Uterus (tissue), 4 donors: ENCODE measurements around the gene ABLIM2. TPM values are rescaled to one million over a fixed set of nuclear protein-coding genes. Genes with fewer than 3 reads are reported as not detected.

ENCODE experiments used
- DNase-seq, 2 donors: peaks; one replicate each; pipeline ENCODE4 v3.0.0-alpha.2; 2019 to 2020
- H3K27ac ChIP-seq, 2 donors: fragments of 200-600 bp; sonication (generic); 1 replicate in 1 of 2; 2 replicates in 1 of 2; pipeline ENCODE4 v1.5.1; 2016 to 2018
- H3K27me3 ChIP-seq, 2 donors: fragments of 200-600 bp; sonication (generic); one replicate each; pipeline ENCODE4 v1.5.1; 2018 to 2019; ENCODE audit warnings: control low read depth in 1 of 2
- H3K36me3 ChIP-seq, 2 donors: fragments of 200-600 bp; sonication (generic); one replicate each; pipeline ENCODE4 v1.5.1; 2019; ENCODE audit warnings: control low read depth in 1 of 2
- H3K4me1 ChIP-seq, 2 donors: fragments of 200-600 bp; sonication (generic); one replicate each; pipeline ENCODE4 v1.5.1; 2018 to 2019; ENCODE audit warnings: control low read depth in 1 of 2
- H3K4me3 ChIP-seq, 2 donors: fragments of 200-600 bp; sonication (generic); 1 replicate in 1 of 2; 2 replicates in 1 of 2; pipeline ENCODE4 v1.5.1; 2018 to 2019; ENCODE audit warnings: mild to moderate bottlenecking in 1 of 2
- H3K9me3 ChIP-seq, 2 donors: fragments of 200-600 bp; sonication (generic); one replicate each; pipeline ENCODE4 v1.5.1; 2019; ENCODE audit warnings: control low read depth in 1 of 2
- POLR2A ChIP-seq, 2 donors: fragments of 450-650 bp; IDR thresholded peaks; one replicate each; pipeline ENCODE4 v1.6.1; 2016; ENCODE audit warnings: antibody characterized with exemption in 2 of 2, mild to moderate bottlenecking in 1 of 2, moderate library complexity in 1 of 2
- intact Hi-C: fragments of 100-400 bp; cut with DNase I; formaldehyde crosslinking; loops from one replicate; pipeline ENCODE4 v1.15.1; 2023; ENCODE audit warnings: low total_unique reads
- total RNA-seq, 4 donors: library from RNA; depleted of rRNA in 3 of 4; stranded (reverse); fragments of >200 nt in 3 of 4; gene quantifications; one replicate each; pipeline versions ENCODE4 v1.1.0 to v1.2.4, GENCODE V29; 2014 to 2023
- TF ChIP-seq, protein P1 (sequence below), 4 experiments: fragments of 200-600 bp in 2 of 4; fragments of 450-650 bp in 2 of 4; sonication (generic) in 2 of 4; IDR thresholded peaks; one replicate each; pipeline ENCODE4 v1.5.1; 2016 to 2019; ENCODE audit warnings: antibody characterized with exemption in 4 of 4, mild to moderate bottlenecking in 2 of 4, moderate library complexity in 1 of 4
- donor health status: DM: yes; HTN: yes; CAD: no.

ABLIM2 gene
- total RNA-seq, 4 donors from 2014 or later = 0.77 to 6.0 (median 1.5) TPM

DNA sequence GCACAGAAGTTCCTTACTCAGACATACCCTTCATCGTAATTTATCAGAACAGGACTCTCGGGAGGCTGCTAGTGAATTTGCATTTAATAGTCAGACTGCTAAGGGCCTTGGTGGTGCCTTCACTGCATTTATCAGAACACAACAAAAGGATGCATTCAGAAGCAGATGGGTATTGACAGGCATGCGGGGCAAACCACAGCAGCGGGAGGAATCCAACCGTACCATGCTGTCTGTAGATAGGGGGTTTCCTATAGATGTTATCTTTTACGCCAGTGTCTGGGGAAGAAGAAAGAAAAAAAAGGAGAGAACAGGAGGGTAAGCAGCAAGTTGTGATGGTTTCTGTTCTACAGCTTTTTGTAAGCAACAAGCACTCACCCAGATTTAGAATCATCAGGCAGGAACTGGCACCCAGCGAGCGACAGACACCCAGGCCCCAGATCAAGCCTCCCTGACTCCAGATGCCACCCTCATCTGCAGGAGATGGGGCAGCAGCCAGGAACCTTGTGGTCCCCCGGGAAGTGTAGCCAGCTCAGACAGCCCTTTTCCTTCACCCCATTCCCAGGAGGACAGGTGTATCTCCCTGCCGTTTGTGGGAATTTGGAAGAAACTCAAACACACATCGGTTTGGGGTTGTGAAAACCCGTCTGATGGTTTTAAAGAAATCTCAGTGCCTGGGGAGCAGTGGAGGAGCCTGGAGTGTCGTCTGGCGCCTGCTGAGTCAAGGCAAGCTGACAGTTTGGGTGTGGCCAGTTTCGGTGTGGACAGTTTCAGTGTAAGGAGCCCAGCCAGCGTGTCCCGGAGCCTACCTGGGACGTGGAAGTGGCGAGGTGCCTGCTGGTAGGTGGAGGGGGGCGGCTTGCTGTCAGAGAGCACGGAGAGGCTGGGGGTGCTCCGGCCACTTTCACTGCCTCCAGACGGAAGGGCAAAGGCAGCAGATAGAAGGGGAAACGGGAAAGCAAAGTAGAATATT lies 138.9 kb downstream of the ABLIM2 start:
- no peak for DNase-seq
- TF ChIP-seq, protein P1, sequence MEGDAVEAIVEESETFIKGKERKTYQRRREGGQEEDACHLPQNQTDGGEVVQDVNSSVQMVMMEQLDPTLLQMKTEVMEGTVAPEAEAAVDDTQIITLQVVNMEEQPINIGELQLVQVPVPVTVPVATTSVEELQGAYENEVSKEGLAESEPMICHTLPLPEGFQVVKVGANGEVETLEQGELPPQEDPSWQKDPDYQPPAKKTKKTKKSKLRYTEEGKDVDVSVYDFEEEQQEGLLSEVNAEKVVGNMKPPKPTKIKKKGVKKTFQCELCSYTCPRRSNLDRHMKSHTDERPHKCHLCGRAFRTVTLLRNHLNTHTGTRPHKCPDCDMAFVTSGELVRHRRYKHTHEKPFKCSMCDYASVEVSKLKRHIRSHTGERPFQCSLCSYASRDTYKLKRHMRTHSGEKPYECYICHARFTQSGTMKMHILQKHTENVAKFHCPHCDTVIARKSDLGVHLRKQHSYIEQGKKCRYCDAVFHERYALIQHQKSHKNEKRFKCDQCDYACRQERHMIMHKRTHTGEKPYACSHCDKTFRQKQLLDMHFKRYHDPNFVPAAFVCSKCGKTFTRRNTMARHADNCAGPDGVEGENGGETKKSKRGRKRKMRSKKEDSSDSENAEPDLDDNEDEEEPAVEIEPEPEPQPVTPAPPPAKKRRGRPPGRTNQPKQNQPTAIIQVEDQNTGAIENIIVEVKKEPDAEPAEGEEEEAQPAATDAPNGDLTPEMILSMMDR (IDR thresholded peaks at IDR 0.05) = no peak
- TF ChIP-seq POLR2A (IDR thresholded peaks at IDR 0.05) = no peak
- H3K27me3 ChIP-seq = no peaks in the 10 kb centered on the region
- intact Hi-C loops = loop anchor here (10.0 kb wide), 1 partner anchor 365 kb away; no protein-coding TSS in a partner anchor
- H3K36me3 ChIP-seq = no peaks in the 10 kb centered on the region
- no peaks in the 10 kb centered on the region for H3K4me1 ChIP-seq
- H3K9me3 ChIP-seq = no peaks in the 10 kb centered on the region
- no peak overlapping the region for H3K27ac ChIP-seq
- no peak overlapping the region for H3K4me3 ChIP-seq

DNA sequence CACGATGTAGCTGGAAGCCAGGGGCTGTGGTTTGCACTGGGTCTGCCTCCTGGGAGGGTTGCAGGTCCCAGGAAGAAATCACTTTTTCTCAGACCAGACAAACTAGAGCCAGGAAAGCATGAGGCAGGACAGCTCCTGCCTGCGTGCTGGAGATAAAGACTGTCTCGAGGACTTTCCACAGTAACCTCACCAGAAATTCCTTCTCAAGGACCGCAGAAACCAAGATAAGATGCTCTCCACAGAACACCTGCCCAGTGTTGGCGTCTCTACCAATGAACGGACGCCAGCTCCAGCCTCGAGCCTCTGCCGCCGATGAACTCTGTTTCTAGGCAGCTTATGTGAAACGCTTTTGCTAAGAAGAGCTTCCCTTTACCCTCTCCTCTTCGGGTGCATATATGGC lies 142.1 kb downstream of the ABLIM2 start:
- Histone ChIP-seq H3K27me3 (no peaks in the 10 kb centered on the region), H3K27ac (no peak overlapping the region), H3K36me3 (no peaks in the 10 kb centered on the region), H3K4me3 (no peak overlapping the region), H3K4me1 (no peaks in the 10 kb centered on the region), H3K9me3 (no peaks in the 10 kb centered on the region)
- intact Hi-C loops = loop anchor here (10.0 kb wide), 1 partner anchor 368 kb away; no protein-coding TSS in a partner anchor
- no peak for DNase-seq
- TF ChIP-seq, protein P1 (IDR thresholded peaks at IDR 0.05) = no peak
- no peak for TF ChIP-seq POLR2A (IDR thresholded peaks at IDR 0.05)

DNA sequence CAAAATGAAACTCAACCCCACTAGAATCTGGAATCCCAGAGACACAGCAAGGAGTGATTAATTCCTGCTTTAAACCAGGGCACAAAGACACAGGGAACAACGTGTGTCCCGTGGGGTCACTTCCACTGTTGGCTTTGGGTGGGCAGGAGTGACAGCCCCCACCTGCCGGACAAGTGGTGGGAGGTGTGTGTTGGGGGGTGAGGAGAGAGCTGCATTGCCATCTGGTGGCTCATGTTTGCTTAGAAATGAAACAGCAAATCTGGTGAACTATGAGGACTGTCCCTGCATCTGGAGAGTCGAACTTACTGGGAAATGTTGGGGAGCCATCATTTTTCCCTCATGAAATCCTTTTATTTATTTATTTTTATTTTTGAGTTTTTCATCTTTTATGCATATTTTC lies 143.1 kb downstream of the ABLIM2 start:
- DNase-seq = no peak
- no peaks in the 10 kb centered on the region for H3K9me3 ChIP-seq
- intact Hi-C loops = loop anchor here (10.0 kb wide), 1 partner anchor 369 kb away; no protein-coding TSS in a partner anchor
- H3K4me3 ChIP-seq = no peak overlapping the region
- H3K36me3 ChIP-seq = no peaks in the 10 kb centered on the region
- no peaks in the 10 kb centered on the region for H3K27me3 ChIP-seq
- TF ChIP-seq POLR2A (IDR thresholded peaks at IDR 0.05) = no peak
- TF ChIP-seq, protein P1 (IDR thresholded peaks at IDR 0.05) = peak in 3 of 4 experiments; percentile 21 to 40 (median 37)
- H3K27ac ChIP-seq = no peak overlapping the region
- H3K4me1 ChIP-seq = no peaks in the 10 kb centered on the region

DNA sequence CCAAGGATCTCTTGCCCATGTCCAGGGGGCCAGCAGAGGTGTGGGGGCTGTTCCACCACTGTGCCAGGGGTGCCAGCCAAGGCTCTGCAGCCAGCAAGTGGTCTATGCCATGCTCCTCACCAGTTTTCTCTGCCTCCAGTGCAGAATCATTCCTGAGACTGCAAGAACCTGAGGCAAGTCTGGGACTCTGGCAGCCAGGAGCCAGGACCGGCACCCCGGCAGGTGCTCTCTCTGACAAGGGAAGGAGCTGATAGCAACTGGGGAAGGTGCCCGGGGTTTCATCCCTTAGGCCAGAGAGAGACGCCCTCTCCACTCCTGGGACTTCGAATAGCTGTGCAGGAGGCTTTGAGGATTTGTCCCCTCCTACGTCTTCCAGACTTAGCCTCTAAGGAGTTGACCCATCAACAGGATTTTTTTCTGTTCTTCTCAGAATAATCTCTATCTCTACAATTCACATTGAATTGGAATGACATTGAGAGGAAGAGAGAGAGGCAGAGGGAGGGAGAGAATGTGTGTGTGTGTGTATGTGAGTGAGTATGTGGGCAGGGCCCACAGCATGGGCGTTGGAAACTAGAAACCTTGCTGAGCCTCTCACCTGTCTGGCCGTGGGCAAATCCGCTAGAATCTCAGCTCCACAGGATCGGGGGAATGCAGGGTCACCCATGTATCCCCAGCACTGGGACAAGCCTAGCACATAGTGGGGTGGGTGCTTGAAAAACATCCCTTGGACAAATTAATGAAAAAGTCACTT lies 144.5 kb downstream of the ABLIM2 start:
- TF ChIP-seq, protein P1 (IDR thresholded peaks at IDR 0.05) = no peak
- TF ChIP-seq POLR2A (IDR thresholded peaks at IDR 0.05) = no peak
- DNase-seq = no peak
- no peak overlapping the region for H3K4me3 ChIP-seq

More for the DNA sequence above, 144.5 kb downstream of the ABLIM2 start:
- Histone ChIP-seq H3K27ac (no peak overlapping the region), H3K4me1 (no peaks in the 10 kb centered on the region), H3K36me3 (no peaks in the 10 kb centered on the region), H3K27me3 (no peaks in the 10 kb centered on the region), H3K9me3 (no peaks in the 10 kb centered on the region)
- intact Hi-C loops = loop anchor here (10.0 kb wide), 1 partner anchor 371 kb away; no protein-coding TSS in a partner anchor
